Neural progenitor cell (in vitro differentiated cells): ENCODE measurements around the gene DNAJC24. TPM values are rescaled to one million over a fixed set of nuclear protein-coding genes. Genes with fewer than 3 reads are reported as not detected.

ENCODE experiments used
- DNase-seq: peaks from one replicate; pipeline ENCODE4 v3.0.0-alpha.2; 2016; ENCODE audit warnings: low spot score
- H2AFZ ChIP-seq: fragments of 200-600 bp; sonication (generic); replicated peaks from 2 replicates; pipeline ENCODE4 v1.6.1; 2016; ENCODE audit warnings: antibody characterized with exemption
- H3F3A ChIP-seq: fragments of 200-600 bp; sonication (generic); 2 replicates; pipeline ENCODE4 v1.6.1; 2016; ENCODE audit warnings: antibody characterized with exemption, low read depth
- H3K27ac ChIP-seq: fragments of 200-600 bp; sonication (generic); 2 replicates; pipeline ENCODE4 v1.5.1; 2016; ENCODE audit warnings: mild to moderate bottlenecking
- H3K27me3 ChIP-seq: fragments of 200-600 bp; sonication (generic); 2 replicates; pipeline ENCODE4 v1.6.1; 2016; ENCODE audit warnings: mild to moderate bottlenecking, moderate library complexity
- H3K36me3 ChIP-seq: fragments of 200-600 bp; sonication (generic); 2 replicates; pipeline ENCODE4 v1.5.1; 2016
- H3K4me1 ChIP-seq: fragments of 200-600 bp; sonication (generic); 2 replicates; pipeline ENCODE4 v1.6.1; 2016; ENCODE audit warnings: mixed run types
- H3K4me2 ChIP-seq: fragments of 200-600 bp; sonication (generic); 2 replicates; pipeline ENCODE4 v1.6.1; 2016
- H3K4me3 ChIP-seq: fragments of 200-600 bp; sonication (generic); 2 replicates; pipeline ENCODE4 v1.5.1; 2016
- H3K79me2 ChIP-seq: fragments of 200-600 bp; sonication (generic); 2 replicates; pipeline ENCODE4 v1.6.1; 2016; ENCODE audit warnings: low read depth
- H3K9ac ChIP-seq: fragments of 200-600 bp; sonication (generic); 2 replicates; pipeline ENCODE4 v1.6.1; 2016
- H3K9me3 ChIP-seq: fragments of 200-600 bp; sonication (generic); 2 replicates; pipeline ENCODE4 v1.5.1; 2016; ENCODE audit warnings: low read depth
- H4K20me1 ChIP-seq: fragments of 200-600 bp; sonication (generic); 2 replicates; pipeline ENCODE4 v1.6.1; 2016; ENCODE audit warnings: low read depth
- H3K27ac Mint-ChIP-seq: 3 replicates; pipeline ENCODE4 v1.8.0; 2021; ENCODE audit warnings: mixed read lengths
- H3K27me3 Mint-ChIP-seq: 2 replicates; pipeline ENCODE4 v1.8.0; 2022; ENCODE audit warnings: low read depth, mild to moderate bottlenecking, inconsistent platforms, moderate library complexity, mixed read lengths; ENCODE audit not compliant: insufficient read depth
- H3K36me3 Mint-ChIP-seq: 3 replicates; pipeline ENCODE4 v1.8.0; 2021; ENCODE audit warnings: mixed read lengths
- H3K4me1 Mint-ChIP-seq: 3 replicates; pipeline ENCODE4 v1.8.0; 2021; ENCODE audit warnings: mixed read lengths
- H3K4me3 Mint-ChIP-seq: 3 replicates; pipeline ENCODE4 v1.8.0; 2021; ENCODE audit warnings: mild to moderate bottlenecking, moderate library complexity, mixed read lengths
- H3K9me3 Mint-ChIP-seq: 3 replicates; pipeline ENCODE4 v1.8.0; 2020; ENCODE audit warnings: mixed read lengths
- CTCF ChIP-seq: fragments of 200-600 bp; sonication (generic); IDR thresholded peaks from 2 replicates; pipeline ENCODE4 v1.5.1; 2017; ENCODE audit warnings: antibody characterized with exemption, mild to moderate bottlenecking
- EZH2 ChIP-seq: fragments of 200-600 bp; sonication (generic); IDR thresholded peaks from 2 replicates; pipeline ENCODE4 v1.6.1; 2017; ENCODE audit warnings: antibody characterized with exemption, mild to moderate bottlenecking, moderate library complexity
- EZH2phosphoT487 ChIP-seq: fragments of 200-600 bp; sonication (generic); IDR thresholded peaks from 2 replicates; pipeline ENCODE4 v1.6.1; 2017; ENCODE audit warnings: antibody characterized with exemption
- total RNA-seq: library from RNA; depleted of rRNA; stranded (reverse); fragments of >200 nt; gene quantifications from 2 replicates; pipeline ENCODE4 v1.2.3, GENCODE V29; 2015; ENCODE audit warnings: low replicate concordance

DNAJC24 gene
- total RNA-seq, 1 donor from 2014 or later, result 80.9 TPM

GRCh38 chr11:31437742-31438435, 68.2 kb downstream of the DNAJC24 start:
- no peak for DNase-seq
- Mint-ChIP-seq H3K4me3 (no peak overlapping the region), H3K4me1 (no peaks in the 10 kb centered on the region), H3K36me3 (peaks cover 11% of the 10 kb centered on the region), H3K9me3 (peaks cover 8% of the 10 kb centered on the region), H3K27ac (no peak overlapping the region), H3K27me3 (no peaks in the 10 kb centered on the region)
- H3K4me2 ChIP-seq, result no peak overlapping the region
- peaks cover 19% of the 10 kb centered on the region for H3K79me2 ChIP-seq
- H3K27ac ChIP-seq, result no peak overlapping the region
- H3K9me3 ChIP-seq, result no peaks in the 10 kb centered on the region
- no peak overlapping the region for H3K9ac ChIP-seq
- H3K4me3 ChIP-seq, result no peak overlapping the region
- no peaks in the 10 kb centered on the region for H3K27me3 ChIP-seq
- H2AFZ ChIP-seq, result no peak overlapping the region
- H3F3A ChIP-seq, result peaks cover 34% of the 10 kb centered on the region
- no peak for TF ChIP-seq EZH2phosphoT487
- TF ChIP-seq CTCF, result no peak
- TF ChIP-seq EZH2, result no peak
- no peaks in the 10 kb centered on the region for H3K36me3 ChIP-seq
- peaks cover 61% of the 10 kb centered on the region for H3K4me1 ChIP-seq
- no peaks in the 10 kb centered on the region for H4K20me1 ChIP-seq

- Histone ChIP-seq H3K4me2 (peak overlapping the region; percentile 71), H3K79me2 (peaks cover 29% of the 10 kb centered on the region), H3K9ac (no peak overlapping the region), H2AFZ (no peak overlapping the region), H3K9me3 (no peaks in the 10 kb centered on the region), H3K27ac (peak overlapping the region; percentile 85), H3F3A (peaks cover 55% of the 10 kb centered on the region), H3K36me3 (no peaks in the 10 kb centered on the region), H4K20me1 (no peaks in the 10 kb centered on the region), H3K4me1 (peaks cover 63% of the 10 kb centered on the region), H3K27me3 (no peaks in the 10 kb centered on the region), H3K4me3 (no peak overlapping the region)
- TF ChIP-seq EZH2, result no peak
- no peak for DNase-seq
- Mint-ChIP-seq H3K9me3 (peaks cover 8% of the 10 kb centered on the region), H3K4me3 (no peak overlapping the region), H3K27ac (no peak overlapping the region), H3K4me1 (peaks cover 2% of the 10 kb centered on the region), H3K27me3 (peaks cover 2% of the 10 kb centered on the region), H3K36me3 (peaks cover 14% of the 10 kb centered on the region)
Measured at GRCh38 chr11:31441296-31441695, 71.6 kb downstream of the DNAJC24 start.

- Histone ChIP-seq H3F3A (peaks cover 55% of the 10 kb centered on the region), H3K79me2 (peaks cover 37% of the 10 kb centered on the region), H3K4me3 (peak overlapping the region; percentile 25), H2AFZ (no peak overlapping the region), H3K4me2 (peak overlapping the region; percentile 71), H3K9me3 (no peaks in the 10 kb centered on the region), H3K36me3 (no peaks in the 10 kb centered on the region), H4K20me1 (no peaks in the 10 kb centered on the region), H3K27me3 (no peaks in the 10 kb centered on the region), H3K9ac (no peak overlapping the region), H3K4me1 (peaks cover 65% of the 10 kb centered on the region), H3K27ac (peak overlapping the region; percentile 93)
- H3K4me3 Mint-ChIP-seq, result no peak overlapping the region
- peaks cover 18% of the 10 kb centered on the region for H3K36me3 Mint-ChIP-seq
- TF ChIP-seq EZH2phosphoT487, result no peak
- H3K27ac Mint-ChIP-seq, result no peak overlapping the region
- peaks cover 2% of the 10 kb centered on the region for H3K4me1 Mint-ChIP-seq
- peaks cover 2% of the 10 kb centered on the region for H3K27me3 Mint-ChIP-seq
- peaks cover 8% of the 10 kb centered on the region for H3K9me3 Mint-ChIP-seq
- DNase-seq, result peak; percentile 70
Measured at GRCh38 chr11:31442086-31442485, 72.4 kb downstream of the DNAJC24 start.

GRCh38 chr11:31443802-31444201, 74.1 kb downstream of the DNAJC24 start:
- H3K4me3 Mint-ChIP-seq, result no peak overlapping the region
- Histone ChIP-seq H3K9me3 (no peaks in the 10 kb centered on the region), H3K79me2 (peaks cover 43% of the 10 kb centered on the region), H3K4me2 (peak overlapping the region; percentile 68), H2AFZ (no peak overlapping the region), H3F3A (peaks cover 57% of the 10 kb centered on the region), H3K36me3 (no peaks in the 10 kb centered on the region), H3K4me1 (peaks cover 65% of the 10 kb centered on the region), H3K9ac (no peak overlapping the region), H3K4me3 (no peak overlapping the region), H3K27ac (peak overlapping the region; percentile 93), H3K27me3 (no peaks in the 10 kb centered on the region), H4K20me1 (no peaks in the 10 kb centered on the region)
- peaks cover 2% of the 10 kb centered on the region for H3K4me1 Mint-ChIP-seq
- H3K9me3 Mint-ChIP-seq, result peaks cover 6% of the 10 kb centered on the region
- peaks cover 27% of the 10 kb centered on the region for H3K36me3 Mint-ChIP-seq
- no peak overlapping the region for H3K27ac Mint-ChIP-seq
- TF ChIP-seq EZH2phosphoT487 (no peak), EZH2 (no peak), CTCF (no peak)
- DNase-seq, result peak; percentile 60
- H3K27me3 Mint-ChIP-seq, result peaks cover 2% of the 10 kb centered on the region
